Lung (tissue), 12 donors: ENCODE results near the gene PRKCH. TPM values are rescaled to one million over a fixed set of nuclear protein-coding genes. Genes with fewer than 3 reads are reported as not detected.

Experiments used
- ATAC-seq: fragments of 200-7000 bp; cut with Tn5 transposase; one replicate; pipeline ENCODE4 v1.9.1; 2020; ENCODE audit warnings: moderate number of reproducible peaks; ENCODE audit not compliant: insufficient read depth, low FRiP score
- DNase-seq, 3 donors: peaks; one replicate each; pipeline ENCODE4 v3.0.0-alpha.2; 2013 to 2017
- H3K27ac ChIP-seq, 2 donors: one replicate each; pipeline ENCODE4 v1.5.1; 2013; ENCODE audit warnings: mild to moderate bottlenecking in 2 of 2, moderate library complexity in 2 of 2, control low read depth in 1 of 2, inconsistent platforms in 1 of 2, low read depth in 1 of 2, low read length in 1 of 2
- H3K27me3 ChIP-seq, 3 donors: one replicate each; pipeline ENCODE4 v1.5.1; 2013; ENCODE audit warnings: low read length in 2 of 3; ENCODE audit not compliant: control insufficient read depth in 3 of 3, insufficient read depth in 3 of 3
- H3K36me3 ChIP-seq, 4 donors: one replicate each; pipeline ENCODE4 v1.5.1; 2013; ENCODE audit warnings: low read length in 4 of 4, mild to moderate bottlenecking in 1 of 4, moderate library complexity in 1 of 4; ENCODE audit not compliant: control insufficient read depth in 4 of 4, insufficient read depth in 4 of 4
- H3K4me1 ChIP-seq, 5 donors: one replicate each; pipeline ENCODE4 v1.5.1; 2013; ENCODE audit warnings: low read length in 5 of 5, mild to moderate bottlenecking in 2 of 5, moderate library complexity in 1 of 5; ENCODE audit not compliant: control insufficient read depth in 5 of 5, insufficient read depth in 5 of 5
- H3K4me3 ChIP-seq: one replicate; pipeline ENCODE4 v1.5.1; 2013; ENCODE audit warnings: mild to moderate bottlenecking, control low read depth, moderate library complexity
- H3K9ac ChIP-seq, 2 donors: one replicate each; pipeline ENCODE4 v1.5.1; 2013; ENCODE audit warnings: low read length in 2 of 2, control low read depth in 1 of 2; ENCODE audit not compliant: insufficient read depth in 1 of 2
- H3K9me3 ChIP-seq, 4 donors: one replicate each; pipeline ENCODE4 v1.5.1; 2013; ENCODE audit warnings: low read length in 3 of 4, mild to moderate bottlenecking in 1 of 4, moderate library complexity in 1 of 4; ENCODE audit not compliant: control insufficient read depth in 4 of 4, insufficient read depth in 3 of 4
- CTCF ChIP-seq: IDR thresholded peaks from 2 replicates; pipeline ENCODE4 v1.5.1; 2012; ENCODE audit warnings: mild to moderate bottlenecking; ENCODE audit errors: control extremely low read depth, extremely low read depth
- WGBS, 2 donors: extraction: QIAGEN DNeasy Blood & Tissue Kit; methylation state at CpG; one replicate each; pipeline ENCODE4 v1.1.7; 2013; 5-methylcytosine and 5-hydroxymethylcytosine counted together
- polyA plus RNA-seq, 2 donors: library from polyadenylated mRNA; stranded (reverse); fragments of 200-250 nt; gene quantifications; one replicate each; pipeline ENCODE4 v1.2.1, GENCODE V29; 2013
- total RNA-seq, 2 donors: library from RNA; depleted of rRNA in 1 of 2; stranded (reverse); fragments of >200 nt in 1 of 2; gene quantifications; one replicate each; pipeline ENCODE4 v1.2.1, GENCODE V29; 2014 to 2021
- donor health status: control.
- donor health status: control.
- donor health status: Bipolar disorder and iron deficiency.
- donor health status: healthy.
- donor health status: DM: yes; HTN: yes; CAD: no.

Gene PRKCH
- total and polyA plus RNA-seq, 4 donors: 12.9 to 126 (median 51.4) TPM

GRCh38 chr14:61323970-61324369 lies 2.6 kb downstream of the PRKCH start:
- Histone ChIP-seq H3K27ac (peak overlapping the region in 1 of 2 donors; percentile 58), H3K9me3 (no peaks in the 10 kb centered on the region), H3K9ac (no peak overlapping the region), H3K4me3 (peak overlapping the region; percentile 39), H3K36me3 (no peaks in the 10 kb centered on the region), H3K27me3 (peaks cover 0 to 24% (median 19%) of the 10 kb centered on the region in 3 donors), H3K4me1 (peaks cover 0 to 10% (median 0%) of the 10 kb centered on the region in 5 donors)
- no peak for TF ChIP-seq CTCF
- DNase-seq: no peak
- ATAC-seq: no peak
- 62 to 69% methylated on average over 6 of the region's 6 CpGs for WGBS, 2 donors

- no peak overlapping the region for H3K9ac ChIP-seq
- ATAC-seq (no peak), DNase-seq (no peak)
- peaks cover 0 to 24% (median 19%) of the 10 kb centered on the region in 3 donors for H3K27me3 ChIP-seq
- TF ChIP-seq CTCF: no peak
- no peaks in the 10 kb centered on the region for H3K9me3 ChIP-seq
- WGBS, 2 donors: 90 to 97% methylated on average over 1 of the region's 1 CpG
- no peaks in the 10 kb centered on the region for H3K36me3 ChIP-seq
- peaks cover 0 to 10% (median 3%) of the 10 kb centered on the region in 5 donors for H3K4me1 ChIP-seq
- no peak overlapping the region for H3K27ac ChIP-seq
- no peak overlapping the region for H3K4me3 ChIP-seq
These were observed 3.8 kb downstream of the PRKCH start for GRCh38 chr14:61325166-61325565.

GRCh38 chr14:61326146-61326545 lies 4.8 kb downstream of the PRKCH start:
- Histone ChIP-seq H3K4me3 (no peak overlapping the region), H3K27ac (peak overlapping the region in 1 of 2 donors; percentile 69)

More at GRCh38 chr14:61326146-61326545, 4.8 kb downstream of the PRKCH start:
- no peaks in the 10 kb centered on the region for H3K36me3 ChIP-seq
- 88 to 95% methylated on average over 1 of the region's 1 CpG for WGBS, 2 donors
- no peak for TF ChIP-seq CTCF
- H3K9ac ChIP-seq: no peak overlapping the region
- ATAC-seq: no peak
- peaks cover 0 to 6% (median 3%) of the 10 kb centered on the region in 5 donors for H3K4me1 ChIP-seq
- H3K9me3 ChIP-seq: no peaks in the 10 kb centered on the region
- no peak for DNase-seq
- H3K27me3 ChIP-seq: peaks cover 0 to 24% (median 19%) of the 10 kb centered on the region in 3 donors
